Measurements from ENCODE around the gene KANSL1L.

- TF ChIP-seq, protein P1, sequence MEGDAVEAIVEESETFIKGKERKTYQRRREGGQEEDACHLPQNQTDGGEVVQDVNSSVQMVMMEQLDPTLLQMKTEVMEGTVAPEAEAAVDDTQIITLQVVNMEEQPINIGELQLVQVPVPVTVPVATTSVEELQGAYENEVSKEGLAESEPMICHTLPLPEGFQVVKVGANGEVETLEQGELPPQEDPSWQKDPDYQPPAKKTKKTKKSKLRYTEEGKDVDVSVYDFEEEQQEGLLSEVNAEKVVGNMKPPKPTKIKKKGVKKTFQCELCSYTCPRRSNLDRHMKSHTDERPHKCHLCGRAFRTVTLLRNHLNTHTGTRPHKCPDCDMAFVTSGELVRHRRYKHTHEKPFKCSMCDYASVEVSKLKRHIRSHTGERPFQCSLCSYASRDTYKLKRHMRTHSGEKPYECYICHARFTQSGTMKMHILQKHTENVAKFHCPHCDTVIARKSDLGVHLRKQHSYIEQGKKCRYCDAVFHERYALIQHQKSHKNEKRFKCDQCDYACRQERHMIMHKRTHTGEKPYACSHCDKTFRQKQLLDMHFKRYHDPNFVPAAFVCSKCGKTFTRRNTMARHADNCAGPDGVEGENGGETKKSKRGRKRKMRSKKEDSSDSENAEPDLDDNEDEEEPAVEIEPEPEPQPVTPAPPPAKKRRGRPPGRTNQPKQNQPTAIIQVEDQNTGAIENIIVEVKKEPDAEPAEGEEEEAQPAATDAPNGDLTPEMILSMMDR (IDR thresholded peaks at IDR 0.05; ENCODE audit: insufficient read depth, low read length, poor library complexity, severe bottlenecking) = no peak
- TF ChIP-seq EZH2phosphoT487 (conservative IDR thresholded peaks at IDR 0.05; ENCODE audit: low read length) = no peak
Observed at GRCh38 chr2:210162466-210163124, 8.6 kb downstream of the KANSL1L start.
